T-helper 1 cell treated with Interleukin-12 subunit alpha and Interleukin-12 subunit beta and Interleukin-4 antibody, amounts not matched to agents 30 μg/mL and 1 μg/mL, for 36 hours (primary cell): Measurements from ENCODE around the gene IGSF8.
"Not testable (repeated sequence)": the region's sequence is repeated elsewhere in the genome, so short reads cannot be mapped to it uniquely, and the experiment has no call there.

Experiments used
- H3K27ac Mint-ChIP-seq: one replicate; pipeline ENCODE4 v1.8.0; 2021; ENCODE audit warnings: mild to moderate bottlenecking, mixed read lengths
- H3K27me3 Mint-ChIP-seq: one replicate; pipeline ENCODE4 v1.8.0; 2021; ENCODE audit warnings: low read depth, mixed read lengths
- H3K36me3 Mint-ChIP-seq: one replicate; pipeline ENCODE4 v1.8.0; 2021; ENCODE audit warnings: low read depth, mixed read lengths
- H3K4me1 Mint-ChIP-seq: one replicate; pipeline ENCODE4 v1.8.0; 2021; ENCODE audit warnings: low read depth, mixed read lengths
- H3K4me3 Mint-ChIP-seq: one replicate; pipeline ENCODE4 v1.8.0; 2021; ENCODE audit warnings: mild to moderate bottlenecking, moderate library complexity, mixed read lengths
- H3K9me3 Mint-ChIP-seq: one replicate; pipeline ENCODE4 v1.8.0; 2021; ENCODE audit warnings: mixed read lengths

Gene IGSF8

GRCh38 chr1:160061369-160062229 lies 36.8 kb downstream of the IGSF8 start:
- H3K27ac Mint-ChIP-seq, result no peak overlapping the region
- H3K36me3 Mint-ChIP-seq, result no peaks in the 10 kb centered on the region
- no peaks in the 10 kb centered on the region for H3K4me1 Mint-ChIP-seq
- no peak overlapping the region for H3K4me3 Mint-ChIP-seq
- H3K27me3 Mint-ChIP-seq, result peaks cover 41% of the 10 kb centered on the region
- H3K9me3 Mint-ChIP-seq, result no peaks in the 10 kb centered on the region

GRCh38 chr1:160058087-160058486 lies 40.3 kb downstream of the IGSF8 start:
- Mint-ChIP-seq H3K4me3 (no peak overlapping the region), H3K4me1 (no peaks in the 10 kb centered on the region), H3K27ac (no peak overlapping the region), H3K9me3 (no peaks in the 10 kb centered on the region), H3K36me3 (no peaks in the 10 kb centered on the region), H3K27me3 (peaks cover 37% of the 10 kb centered on the region)

GRCh38 chr1:160056648-160057169 lies 41.7 kb downstream of the IGSF8 start:
- Mint-ChIP-seq H3K36me3 (no peaks in the 10 kb centered on the region), H3K27me3 (peaks cover 45% of the 10 kb centered on the region), H3K9me3 (no peaks in the 10 kb centered on the region)

GRCh38 chr1:160053548-160054365 lies 44.7 kb downstream of the IGSF8 start:
- Mint-ChIP-seq H3K27ac (no peak overlapping the region), H3K4me3 (no peak overlapping the region), H3K27me3 (peaks cover 49% of the 10 kb centered on the region), H3K4me1 (no peaks in the 10 kb centered on the region), H3K9me3 (no peaks in the 10 kb centered on the region), H3K36me3 (no peaks in the 10 kb centered on the region)

More at GRCh38 chr1:160056648-160057169, 41.7 kb downstream of the IGSF8 start:
- H3K27ac Mint-ChIP-seq, result no peak overlapping the region
- H3K4me3 Mint-ChIP-seq, result no peak overlapping the region
- H3K4me1 Mint-ChIP-seq, result no peaks in the 10 kb centered on the region

- Mint-ChIP-seq H3K9me3 (no peaks in the 10 kb centered on the region), H3K4me1 (no peaks in the 10 kb centered on the region), H3K36me3 (no peaks in the 10 kb centered on the region), H3K27ac (no peak overlapping the region), H3K4me3 (no peak overlapping the region), H3K27me3 (peaks cover 47% of the 10 kb centered on the region)
Measured at GRCh38 chr1:160052936-160053335, 45.5 kb downstream of the IGSF8 start.

- H3K4me3 Mint-ChIP-seq, result no peak overlapping the region
- peaks cover 12% of the 10 kb centered on the region for H3K4me1 Mint-ChIP-seq
- peaks cover 34% of the 10 kb centered on the region for H3K27me3 Mint-ChIP-seq
- no peak overlapping the region for H3K27ac Mint-ChIP-seq
- H3K9me3 Mint-ChIP-seq, result no peaks in the 10 kb centered on the region
- no peaks in the 10 kb centered on the region for H3K36me3 Mint-ChIP-seq
Measured at GRCh38 chr1:160050619-160051018, 47.8 kb downstream of the IGSF8 start.

- Mint-ChIP-seq H3K27me3 (peaks cover 35% of the 10 kb centered on the region), H3K4me1 (peaks cover 12% of the 10 kb centered on the region)
- H3K9me3 Mint-ChIP-seq, H3K4me3 Mint-ChIP-seq, H3K27ac Mint-ChIP-seq, H3K36me3 Mint-ChIP-seq: not testable (repeated sequence)
Measured at GRCh38 chr1:160050182-160050581, 48.2 kb downstream of the IGSF8 start.

GRCh38 chr1:160049101-160049500 lies 49.3 kb downstream of the IGSF8 start:
- Mint-ChIP-seq H3K9me3 (no peaks in the 10 kb centered on the region), H3K4me1 (peaks cover 12% of the 10 kb centered on the region), H3K4me3 (no peak overlapping the region), H3K36me3 (no peaks in the 10 kb centered on the region), H3K27ac (no peak overlapping the region), H3K27me3 (peaks cover 43% of the 10 kb centered on the region)

- no peaks in the 10 kb centered on the region for H3K36me3 Mint-ChIP-seq
Measured at GRCh38 chr1:160048335-160048734, 50.1 kb downstream of the IGSF8 start.

GRCh38 chr1:160047111-160047991 lies 51.1 kb downstream of the IGSF8 start:
- H3K27me3 Mint-ChIP-seq, result peaks cover 40% of the 10 kb centered on the region
- H3K27ac Mint-ChIP-seq, result no peak overlapping the region
- H3K4me3 Mint-ChIP-seq, result peak overlapping the region; percentile 59
- no peaks in the 10 kb centered on the region for H3K9me3 Mint-ChIP-seq
- peaks cover 12% of the 10 kb centered on the region for H3K4me1 Mint-ChIP-seq
- H3K36me3 Mint-ChIP-seq, result no peaks in the 10 kb centered on the region

More at GRCh38 chr1:160048335-160048734, 50.1 kb downstream of the IGSF8 start:
- Mint-ChIP-seq H3K4me3 (no peak overlapping the region), H3K27ac (no peak overlapping the region), H3K4me1 (peaks cover 12% of the 10 kb centered on the region), H3K27me3 (peaks cover 39% of the 10 kb centered on the region), H3K9me3 (no peaks in the 10 kb centered on the region)

GRCh38 chr1:160046494-160047110 lies 51.8 kb downstream of the IGSF8 start:
- Mint-ChIP-seq H3K36me3 (no peaks in the 10 kb centered on the region), H3K4me3 (peak overlapping the region; percentile 59), H3K9me3 (no peaks in the 10 kb centered on the region), H3K27me3 (peaks cover 33% of the 10 kb centered on the region), H3K4me1 (peaks cover 12% of the 10 kb centered on the region), H3K27ac (no peak overlapping the region)

GRCh38 chr1:160045653-160046052 lies 52.8 kb downstream of the IGSF8 start:
- no peaks in the 10 kb centered on the region for H3K9me3 Mint-ChIP-seq
- peaks cover 28% of the 10 kb centered on the region for H3K27me3 Mint-ChIP-seq
- no peak overlapping the region for H3K27ac Mint-ChIP-seq
- H3K4me3 Mint-ChIP-seq, result no peak overlapping the region
- H3K4me1 Mint-ChIP-seq, result peaks cover 12% of the 10 kb centered on the region
- no peaks in the 10 kb centered on the region for H3K36me3 Mint-ChIP-seq

GRCh38 chr1:160043543-160043942 lies 54.9 kb downstream of the IGSF8 start:
- Mint-ChIP-seq H3K27ac (no peak overlapping the region), H3K4me1 (peaks cover 12% of the 10 kb centered on the region), H3K4me3 (no peak overlapping the region), H3K9me3 (no peaks in the 10 kb centered on the region), H3K27me3 (peaks cover 24% of the 10 kb centered on the region), H3K36me3 (no peaks in the 10 kb centered on the region)
